HepG2 (cell line): ENCODE results near the gene ST6GALNAC2. TPM values are rescaled to one million over a fixed set of nuclear protein-coding genes. Genes with fewer than 3 reads are reported as not detected.

ENCODE experiments used
- RBFOX2 ChIP-seq: fragments of 200-400 bp; formaldehyde crosslinking; IDR thresholded peaks from 2 replicates; pipeline ENCODE4 v1.6.1; 2017; ENCODE audit warnings: low read depth, mild to moderate bottlenecking, low read length
- ZNF44 ChIP-seq: sonication (generic); formaldehyde crosslinking; IDR thresholded peaks from 2 replicates; pipeline ENCODE4 v1.5.1; 2020; ENCODE audit warnings: mild to moderate bottlenecking, missing genetic modification reagents
- polyA plus RNA-seq, 8 experiments: library from polyadenylated mRNA; depleted of rRNA in 3 of 8; stranded (reverse) in 7 of 8; unstranded in 1 of 8; fragments of >200 nt; fragmentation: Illumina TruSeq in 4 of 8; extraction: Trizol in 4 of 8; gene quantifications; 2 replicates each; pipeline versions ENCODE4 v1.2.1 to v1.2.3, GENCODE V29; 2011 to 2016; ENCODE audit warnings: low read depth in 4 of 8, missing spikeins in 1 of 8, mixed read lengths in 1 of 8; ENCODE audit not compliant: insufficient read depth in 1 of 8
- total RNA-seq, 5 experiments: library from RNA; depleted of rRNA; stranded (reverse); fragments of >200 nt; fragmentation: Illumina TruSeq; extraction: Trizol; gene quantifications; 2 replicates each; pipeline ENCODE4 v1.2.3, GENCODE V29; 2016; ENCODE audit warnings: low read depth in 1 of 5
- TF ChIP-seq, protein P1 (sequence below): sonication (generic); formaldehyde crosslinking; IDR thresholded peaks from 2 replicates; pipeline ENCODE4 v1.4.0; 2020; ENCODE audit warnings: missing genetic modification reagents
- TF ChIP-seq, protein P2 (sequence below): sonication (generic); formaldehyde crosslinking; IDR thresholded peaks from one replicate; pipeline ENCODE4 v1.5.1; 2020; ENCODE audit warnings: mild to moderate bottlenecking, missing genetic modification reagents; ENCODE audit errors: not compliant biosample characterization

Gene ST6GALNAC2
- total and polyA plus RNA-seq, 2 of the 13 experiments (the other 11 are each of a cell fraction or from before 2014, with no cell fraction given): 0.12 to 0.49 TPM

DNA sequence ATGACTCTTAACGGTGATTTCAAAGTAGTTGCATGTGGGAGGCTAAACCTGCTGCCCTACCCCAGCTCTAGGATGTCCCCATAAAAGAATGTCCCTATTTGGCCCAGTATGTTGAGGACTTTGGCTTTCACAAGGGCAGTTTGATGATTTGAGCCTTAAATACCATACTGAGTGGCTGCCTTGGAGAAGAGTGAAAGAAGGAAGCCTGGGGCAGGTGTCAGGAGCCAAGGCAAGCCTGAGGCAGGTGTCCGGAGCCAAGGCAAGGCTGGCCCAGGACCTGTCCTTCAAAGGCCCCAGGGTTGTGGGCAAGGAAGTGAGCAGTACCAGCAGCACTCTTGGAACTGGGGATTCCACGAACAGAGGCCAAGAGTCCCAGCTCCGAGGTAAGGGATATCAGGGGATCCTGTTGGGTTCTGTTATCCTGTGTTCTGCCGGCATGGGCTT lies 18.6 kb downstream of the ST6GALNAC2 start (continued):
- 0 out of 2 replicates have a peak, but pooled peaks have one; percentile 9 for TF ChIP-seq RBFOX2
- TF ChIP-seq, protein P1, sequence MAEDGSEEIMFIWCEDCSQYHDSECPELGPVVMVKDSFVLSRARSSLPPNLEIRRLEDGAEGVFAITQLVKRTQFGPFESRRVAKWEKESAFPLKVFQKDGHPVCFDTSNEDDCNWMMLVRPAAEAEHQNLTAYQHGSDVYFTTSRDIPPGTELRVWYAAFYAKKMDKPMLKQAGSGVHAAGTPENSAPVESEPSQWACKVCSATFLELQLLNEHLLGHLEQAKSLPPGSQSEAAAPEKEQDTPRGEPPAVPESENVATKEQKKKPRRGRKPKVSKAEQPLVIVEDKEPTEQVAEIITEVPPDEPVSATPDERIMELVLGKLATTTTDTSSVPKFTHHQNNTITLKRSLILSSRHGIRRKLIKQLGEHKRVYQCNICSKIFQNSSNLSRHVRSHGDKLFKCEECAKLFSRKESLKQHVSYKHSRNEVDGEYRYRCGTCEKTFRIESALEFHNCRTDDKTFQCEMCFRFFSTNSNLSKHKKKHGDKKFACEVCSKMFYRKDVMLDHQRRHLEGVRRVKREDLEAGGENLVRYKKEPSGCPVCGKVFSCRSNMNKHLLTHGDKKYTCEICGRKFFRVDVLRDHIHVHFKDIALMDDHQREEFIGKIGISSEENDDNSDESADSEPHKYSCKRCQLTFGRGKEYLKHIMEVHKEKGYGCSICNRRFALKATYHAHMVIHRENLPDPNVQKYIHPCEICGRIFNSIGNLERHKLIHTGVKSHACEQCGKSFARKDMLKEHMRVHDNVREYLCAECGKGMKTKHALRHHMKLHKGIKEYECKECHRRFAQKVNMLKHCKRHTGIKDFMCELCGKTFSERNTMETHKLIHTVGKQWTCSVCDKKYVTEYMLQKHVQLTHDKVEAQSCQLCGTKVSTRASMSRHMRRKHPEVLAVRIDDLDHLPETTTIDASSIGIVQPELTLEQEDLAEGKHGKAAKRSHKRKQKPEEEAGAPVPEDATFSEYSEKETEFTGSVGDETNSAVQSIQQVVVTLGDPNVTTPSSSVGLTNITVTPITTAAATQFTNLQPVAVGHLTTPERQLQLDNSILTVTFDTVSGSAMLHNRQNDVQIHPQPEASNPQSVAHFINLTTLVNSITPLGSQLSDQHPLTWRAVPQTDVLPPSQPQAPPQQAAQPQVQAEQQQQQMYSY (CRISPR knock-in tag): no peak
- peak; percentile 45; the same call in 1 of the 2 replicates for TF ChIP-seq ZNF44
- TF ChIP-seq, protein P2, sequence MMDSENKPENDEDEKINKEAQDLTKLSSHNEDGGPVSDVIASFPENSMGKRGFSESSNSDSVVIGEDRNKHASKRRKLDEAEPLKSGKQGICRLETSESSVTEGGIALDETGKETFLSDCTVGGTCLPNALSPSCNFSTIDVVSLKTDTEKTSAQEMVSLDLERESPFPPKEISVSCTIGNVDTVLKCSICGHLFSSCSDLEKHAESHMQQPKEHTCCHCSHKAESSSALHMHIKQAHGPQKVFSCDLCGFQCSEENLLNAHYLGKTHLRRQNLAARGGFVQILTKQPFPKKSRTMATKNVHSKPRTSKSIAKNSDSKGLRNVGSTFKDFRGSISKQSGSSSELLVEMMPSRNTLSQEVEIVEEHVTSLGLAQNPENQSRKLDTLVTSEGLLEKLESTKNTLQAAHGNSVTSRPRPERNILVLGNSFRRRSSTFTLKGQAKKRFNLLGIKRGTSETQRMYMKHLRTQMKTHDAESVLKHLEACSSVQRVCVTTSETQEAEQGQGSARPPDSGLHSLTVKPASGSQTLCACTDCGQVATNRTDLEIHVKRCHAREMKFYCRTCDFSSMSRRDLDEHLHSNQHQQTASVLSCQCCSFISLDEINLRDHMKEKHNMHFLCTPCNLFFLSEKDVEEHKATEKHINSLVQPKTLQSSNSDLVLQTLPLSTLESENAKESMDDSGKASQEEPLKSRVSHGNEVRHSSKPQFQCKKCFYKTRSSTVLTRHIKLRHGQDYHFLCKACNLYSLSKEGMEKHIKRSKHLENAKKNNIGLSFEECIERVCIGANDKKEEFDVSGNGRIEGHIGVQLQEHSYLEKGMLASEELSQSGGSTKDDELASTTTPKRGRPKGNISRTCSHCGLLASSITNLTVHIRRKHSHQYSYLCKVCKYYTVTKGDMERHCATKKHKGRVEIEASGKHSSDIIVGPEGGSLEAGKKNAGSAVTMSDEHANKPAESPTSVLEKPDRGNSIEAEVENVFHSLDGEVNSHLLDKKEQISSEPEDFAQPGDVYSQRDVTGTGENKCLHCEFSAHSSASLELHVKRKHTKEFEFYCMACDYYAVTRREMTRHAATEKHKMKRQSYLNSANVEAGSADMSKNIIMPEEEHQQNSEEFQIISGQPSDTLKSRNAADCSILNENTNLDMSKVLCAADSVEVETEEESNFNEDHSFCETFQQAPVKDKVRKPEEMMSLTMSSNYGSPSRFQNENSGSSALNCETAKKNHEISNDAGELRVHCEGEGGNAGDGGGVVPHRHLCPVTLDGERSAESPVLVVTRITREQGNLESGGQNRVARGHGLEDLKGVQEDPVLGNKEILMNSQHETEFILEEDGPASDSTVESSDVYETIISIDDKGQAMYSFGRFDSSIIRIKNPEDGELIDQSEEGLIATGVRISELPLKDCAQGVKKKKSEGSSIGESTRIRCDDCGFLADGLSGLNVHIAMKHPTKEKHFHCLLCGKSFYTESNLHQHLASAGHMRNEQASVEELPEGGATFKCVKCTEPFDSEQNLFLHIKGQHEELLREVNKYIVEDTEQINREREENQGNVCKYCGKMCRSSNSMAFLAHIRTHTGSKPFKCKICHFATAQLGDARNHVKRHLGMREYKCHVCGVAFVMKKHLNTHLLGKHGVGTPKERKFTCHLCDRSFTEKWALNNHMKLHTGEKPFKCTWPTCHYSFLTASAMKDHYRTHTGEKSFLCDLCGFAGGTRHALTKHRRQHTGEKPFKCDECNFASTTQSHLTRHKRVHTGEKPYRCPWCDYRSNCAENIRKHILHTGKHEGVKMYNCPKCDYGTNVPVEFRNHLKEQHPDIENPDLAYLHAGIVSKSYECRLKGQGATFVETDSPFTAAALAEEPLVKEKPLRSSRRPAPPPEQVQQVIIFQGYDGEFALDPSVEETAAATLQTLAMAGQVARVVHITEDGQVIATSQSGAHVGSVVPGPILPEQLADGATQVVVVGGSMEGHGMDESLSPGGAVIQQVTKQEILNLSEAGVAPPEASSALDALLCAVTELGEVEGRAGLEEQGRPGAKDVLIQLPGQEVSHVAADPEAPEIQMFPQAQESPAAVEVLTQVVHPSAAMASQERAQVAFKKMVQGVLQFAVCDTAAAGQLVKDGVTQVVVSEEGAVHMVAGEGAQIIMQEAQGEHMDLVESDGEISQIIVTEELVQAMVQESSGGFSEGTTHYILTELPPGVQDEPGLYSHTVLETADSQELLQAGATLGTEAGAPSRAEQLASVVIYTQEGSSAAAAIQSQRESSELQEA (CRISPR knock-in tag): peak; percentile 41
